ENCODE results near the gene MMP25.

DNA sequence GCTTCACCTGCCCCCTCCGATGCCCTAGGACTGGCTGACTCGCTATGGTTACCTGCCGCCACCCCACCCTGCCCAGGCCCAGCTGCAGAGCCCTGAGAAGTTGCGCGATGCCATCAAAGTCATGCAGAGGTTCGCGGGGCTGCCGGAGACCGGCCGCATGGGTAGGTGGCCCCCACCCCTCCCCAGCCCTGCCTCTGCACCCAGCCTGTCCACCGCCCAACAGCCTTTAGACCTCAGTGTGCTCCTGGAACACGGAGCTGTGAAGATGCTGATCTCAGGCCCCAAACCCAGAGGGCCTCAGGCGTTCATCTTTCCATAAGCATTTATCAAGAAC lies 993 bp downstream of the MMP25 start:
- TF ChIP-seq MAX (IDR thresholded peaks at IDR 0.05; ENCODE audit: low read depth), result no peak
- no peak for TF ChIP-seq GATA2 (CRISPR knock-in tag; IDR thresholded peaks at IDR 0.05)
- TF ChIP-seq FOXJ3 (CRISPR knock-in tag; IDR thresholded peaks at IDR 0.05), result no peak
- no peak for TF ChIP-seq NRF1 (IDR thresholded peaks at IDR 0.05; ENCODE audit: low read depth, low read length)
- no peak for TF ChIP-seq EP300 (IDR thresholded peaks at IDR 0.05; ENCODE audit: borderline replicate concordance in 1 of 2, low read depth in 1 of 2, low read length in 1 of 2)
- no peak for TF ChIP-seq RFX5 (IDR thresholded peaks at IDR 0.05; ENCODE audit: low read length)
- TF ChIP-seq, protein P1, sequence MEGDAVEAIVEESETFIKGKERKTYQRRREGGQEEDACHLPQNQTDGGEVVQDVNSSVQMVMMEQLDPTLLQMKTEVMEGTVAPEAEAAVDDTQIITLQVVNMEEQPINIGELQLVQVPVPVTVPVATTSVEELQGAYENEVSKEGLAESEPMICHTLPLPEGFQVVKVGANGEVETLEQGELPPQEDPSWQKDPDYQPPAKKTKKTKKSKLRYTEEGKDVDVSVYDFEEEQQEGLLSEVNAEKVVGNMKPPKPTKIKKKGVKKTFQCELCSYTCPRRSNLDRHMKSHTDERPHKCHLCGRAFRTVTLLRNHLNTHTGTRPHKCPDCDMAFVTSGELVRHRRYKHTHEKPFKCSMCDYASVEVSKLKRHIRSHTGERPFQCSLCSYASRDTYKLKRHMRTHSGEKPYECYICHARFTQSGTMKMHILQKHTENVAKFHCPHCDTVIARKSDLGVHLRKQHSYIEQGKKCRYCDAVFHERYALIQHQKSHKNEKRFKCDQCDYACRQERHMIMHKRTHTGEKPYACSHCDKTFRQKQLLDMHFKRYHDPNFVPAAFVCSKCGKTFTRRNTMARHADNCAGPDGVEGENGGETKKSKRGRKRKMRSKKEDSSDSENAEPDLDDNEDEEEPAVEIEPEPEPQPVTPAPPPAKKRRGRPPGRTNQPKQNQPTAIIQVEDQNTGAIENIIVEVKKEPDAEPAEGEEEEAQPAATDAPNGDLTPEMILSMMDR (IDR thresholded peaks at IDR 0.05), result no peak

Measured in SK-N-SH (cell line).